ENCODE results near the gene THBD.

THBD gene

DNA sequence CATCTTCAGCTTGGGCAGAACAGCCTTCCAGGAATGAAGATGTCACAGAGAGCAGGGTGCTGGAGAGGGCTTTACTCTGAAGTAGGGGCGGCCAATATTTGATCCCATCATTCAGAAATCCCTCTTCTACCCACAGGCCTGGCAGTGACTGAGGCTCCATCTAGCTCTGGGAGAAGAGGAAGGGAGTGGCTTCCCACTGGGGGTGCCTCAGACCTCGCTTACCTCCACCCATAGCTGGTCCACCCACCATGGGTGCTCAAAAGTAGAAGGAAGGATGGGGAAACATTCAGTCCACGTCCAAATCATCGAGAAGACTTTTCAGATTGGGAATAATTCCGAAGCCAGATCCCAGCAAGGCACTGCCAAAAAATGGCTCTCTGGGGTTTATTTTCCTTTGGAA is 11.8 kb upstream of the THBD start:
- FAIRE-seq: no peak

GRCh38 chr20:23060629-23061028 is 11.2 kb upstream of the THBD start:
- no peak for FAIRE-seq

DNA sequence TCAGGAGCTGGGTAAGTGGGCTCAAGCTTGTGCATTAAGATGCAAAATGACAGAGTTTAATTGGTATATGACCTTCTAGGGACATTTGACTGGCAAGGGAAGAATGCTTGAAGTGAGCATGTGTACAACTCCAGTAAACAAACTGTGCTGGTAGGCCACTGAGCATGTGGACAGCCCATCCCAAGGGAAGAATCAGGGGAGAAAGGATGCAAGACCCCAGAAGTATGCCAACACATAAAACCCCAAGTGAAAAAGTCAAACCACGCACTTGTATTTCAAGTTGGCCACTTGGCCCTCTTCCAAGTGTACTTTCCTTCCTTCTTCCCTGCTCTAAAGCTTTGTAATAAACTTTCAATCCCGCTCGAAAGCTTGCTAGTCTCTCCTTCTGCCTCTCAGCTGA is 10.4 kb upstream of the THBD start:
- no peak for FAIRE-seq

GRCh38 chr20:23059001-23059400 is 9.5 kb upstream of the THBD start:
- FAIRE-seq: no peak

DNA sequence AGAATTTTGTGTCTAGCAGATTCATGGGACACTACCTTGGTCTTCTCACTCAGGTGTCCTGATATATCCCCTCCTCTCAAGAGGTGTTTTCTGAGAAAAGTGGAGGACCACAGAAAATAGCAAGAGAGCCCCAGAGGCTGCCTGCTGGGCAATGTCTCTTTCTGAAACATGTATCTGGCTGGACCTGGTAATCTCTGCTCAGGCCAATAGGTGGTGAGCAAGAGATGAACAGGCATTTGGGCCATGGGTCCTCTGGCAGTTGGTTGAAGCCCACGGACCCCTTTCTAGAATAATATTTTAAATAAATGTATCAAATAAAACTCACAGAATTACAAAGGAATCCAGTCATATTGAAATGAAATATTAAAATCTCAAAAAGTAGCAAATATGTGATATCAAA is 8.8 kb upstream of the THBD start:
- FAIRE-seq: no peak

- FAIRE-seq: no peak
Observed at GRCh38 chr20:23052904-23053303, 3.4 kb upstream of the THBD start.

DNA sequence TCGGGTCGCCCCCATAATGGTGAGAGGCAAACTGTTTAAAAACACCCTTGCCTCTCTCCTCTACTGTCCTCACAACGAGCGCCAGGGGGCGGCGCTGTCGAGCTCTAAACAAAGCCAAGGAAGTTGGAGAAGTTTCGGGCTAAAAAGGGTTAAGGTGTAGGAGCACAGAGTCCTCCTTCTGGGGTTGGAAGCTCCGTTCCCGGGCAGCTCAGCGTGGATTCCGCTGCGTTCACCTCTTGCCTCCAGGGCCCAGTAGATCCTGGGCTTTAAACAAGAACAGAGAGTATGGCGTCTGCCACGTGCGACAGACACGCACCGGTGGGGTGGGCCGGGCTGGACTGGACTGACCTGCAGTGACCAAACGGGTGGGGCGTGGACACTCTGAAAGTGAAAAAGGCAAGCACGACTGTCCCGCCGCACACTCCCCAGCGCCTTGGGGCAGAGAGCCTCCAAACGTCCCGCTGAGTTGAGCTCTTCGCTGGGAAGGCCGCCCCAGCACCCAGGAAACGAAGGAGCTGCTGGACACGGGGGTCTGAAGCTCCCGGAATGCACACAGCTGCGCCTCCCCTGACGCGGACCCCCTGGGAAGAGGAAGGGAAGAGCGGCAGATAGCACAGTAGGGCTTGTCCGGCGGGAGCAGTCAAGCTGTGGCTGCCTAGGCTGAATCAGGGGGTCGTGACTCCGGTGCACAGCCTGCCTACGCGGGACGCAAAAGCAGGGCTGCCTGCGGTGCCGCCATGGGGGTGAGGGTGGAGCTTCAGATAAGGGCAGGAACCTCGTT is 1.6 kb upstream of the THBD start:
- FAIRE-seq: no peak

DNA sequence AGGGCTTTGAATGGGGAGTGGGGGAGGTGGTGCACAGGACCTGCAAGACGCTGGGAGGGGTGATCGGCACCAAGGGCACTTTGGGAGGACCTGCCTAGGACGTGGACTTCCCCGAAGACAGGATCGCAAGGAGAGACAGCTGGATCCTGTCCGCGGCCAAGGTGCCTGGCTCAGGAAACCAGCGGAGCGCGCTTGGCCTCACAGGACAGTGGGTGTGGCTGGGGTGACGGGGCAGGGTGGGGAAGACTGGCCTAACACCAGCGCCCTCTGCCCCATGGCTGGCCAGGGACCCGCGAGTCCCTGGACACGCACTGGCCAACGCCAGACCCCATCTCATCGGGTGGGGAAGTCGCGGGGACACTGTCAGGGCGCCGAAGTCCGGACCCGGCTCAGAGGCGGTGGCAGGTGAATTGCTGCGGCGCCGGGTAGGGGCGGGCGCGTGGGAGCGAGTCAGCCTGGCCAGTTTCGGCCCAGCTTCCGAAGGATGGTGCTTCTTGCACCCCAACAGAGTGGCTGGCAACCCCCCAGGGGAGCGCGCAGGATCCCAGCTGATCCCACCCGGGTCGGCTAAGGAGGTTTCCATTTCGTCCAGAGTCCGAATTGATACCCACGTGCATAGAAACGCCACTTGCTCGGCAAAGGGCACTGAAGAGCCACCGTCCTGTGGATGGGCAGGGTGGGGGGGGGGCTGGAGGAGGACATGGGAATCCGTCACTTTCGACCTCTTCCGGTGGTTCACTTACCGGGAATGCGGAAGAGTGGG is 785 bp upstream of the THBD start:
- no peak for FAIRE-seq

- no peak for FAIRE-seq
Observed at GRCh38 chr20:23048283-23049200, 930 bp downstream of the THBD start.

DNA sequence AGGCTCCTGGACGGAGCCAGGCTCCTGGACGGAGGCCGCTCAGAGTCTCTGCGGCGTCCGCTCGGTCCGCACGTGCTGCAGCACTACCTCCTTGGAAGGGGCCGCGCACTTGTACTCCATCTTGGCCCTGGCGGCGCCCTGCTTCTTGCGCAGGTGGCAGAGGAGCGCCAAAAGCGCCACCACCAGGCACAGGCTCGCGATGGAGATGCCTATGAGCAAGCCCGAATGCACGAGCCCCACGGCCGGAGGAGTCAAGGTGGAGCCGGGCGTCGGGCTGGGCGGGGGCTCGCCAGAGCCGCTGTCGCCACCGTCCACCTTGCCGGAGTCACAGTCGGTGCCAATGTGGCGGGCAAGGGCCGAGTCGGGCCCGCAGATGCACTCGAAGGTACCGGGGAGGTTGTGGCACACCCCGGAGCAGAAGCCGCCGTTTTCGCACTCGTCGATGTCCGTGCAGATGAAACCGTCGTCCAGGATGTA is 1.7 kb downstream of the THBD start:
- FAIRE-seq: no peak

GRCh38 chr20:23047001-23047737 is 2.3 kb downstream of the THBD start:
- no peak for FAIRE-seq

GRCh38 chr20:23046431-23046830 is 3.0 kb downstream of the THBD start:
- no peak for FAIRE-seq

- no peak for FAIRE-seq
Observed at GRCh38 chr20:23043376-23043775, 6.1 kb downstream of the THBD start.

GRCh38 chr20:23042270-23042669 is 7.2 kb downstream of the THBD start:
- no peak for FAIRE-seq

- no peak for FAIRE-seq
Observed at GRCh38 chr20:23039885-23040508, 9.5 kb downstream of the THBD start.

GRCh38 chr20:23039136-23039875 is 10.2 kb downstream of the THBD start:
- no peak for FAIRE-seq

- no peak for FAIRE-seq
Observed at GRCh38 chr20:23037017-23037481, 12.4 kb downstream of the THBD start.

GRCh38 chr20:23036371-23036770 is 13.1 kb downstream of the THBD start:
- no peak for FAIRE-seq

DNA sequence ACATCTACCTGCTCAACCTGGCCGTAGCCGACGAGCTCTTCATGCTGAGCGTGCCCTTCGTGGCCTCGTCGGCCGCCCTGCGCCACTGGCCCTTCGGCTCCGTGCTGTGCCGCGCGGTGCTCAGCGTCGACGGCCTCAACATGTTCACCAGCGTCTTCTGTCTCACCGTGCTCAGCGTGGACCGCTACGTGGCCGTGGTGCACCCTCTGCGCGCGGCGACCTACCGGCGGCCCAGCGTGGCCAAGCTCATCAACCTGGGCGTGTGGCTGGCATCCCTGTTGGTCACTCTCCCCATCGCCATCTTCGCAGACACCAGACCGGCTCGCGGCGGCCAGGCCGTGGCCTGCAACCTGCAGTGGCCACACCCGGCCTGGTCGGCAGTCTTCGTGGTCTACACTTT is 13.7 kb downstream of the THBD start:
- FAIRE-seq: no peak

DNA sequence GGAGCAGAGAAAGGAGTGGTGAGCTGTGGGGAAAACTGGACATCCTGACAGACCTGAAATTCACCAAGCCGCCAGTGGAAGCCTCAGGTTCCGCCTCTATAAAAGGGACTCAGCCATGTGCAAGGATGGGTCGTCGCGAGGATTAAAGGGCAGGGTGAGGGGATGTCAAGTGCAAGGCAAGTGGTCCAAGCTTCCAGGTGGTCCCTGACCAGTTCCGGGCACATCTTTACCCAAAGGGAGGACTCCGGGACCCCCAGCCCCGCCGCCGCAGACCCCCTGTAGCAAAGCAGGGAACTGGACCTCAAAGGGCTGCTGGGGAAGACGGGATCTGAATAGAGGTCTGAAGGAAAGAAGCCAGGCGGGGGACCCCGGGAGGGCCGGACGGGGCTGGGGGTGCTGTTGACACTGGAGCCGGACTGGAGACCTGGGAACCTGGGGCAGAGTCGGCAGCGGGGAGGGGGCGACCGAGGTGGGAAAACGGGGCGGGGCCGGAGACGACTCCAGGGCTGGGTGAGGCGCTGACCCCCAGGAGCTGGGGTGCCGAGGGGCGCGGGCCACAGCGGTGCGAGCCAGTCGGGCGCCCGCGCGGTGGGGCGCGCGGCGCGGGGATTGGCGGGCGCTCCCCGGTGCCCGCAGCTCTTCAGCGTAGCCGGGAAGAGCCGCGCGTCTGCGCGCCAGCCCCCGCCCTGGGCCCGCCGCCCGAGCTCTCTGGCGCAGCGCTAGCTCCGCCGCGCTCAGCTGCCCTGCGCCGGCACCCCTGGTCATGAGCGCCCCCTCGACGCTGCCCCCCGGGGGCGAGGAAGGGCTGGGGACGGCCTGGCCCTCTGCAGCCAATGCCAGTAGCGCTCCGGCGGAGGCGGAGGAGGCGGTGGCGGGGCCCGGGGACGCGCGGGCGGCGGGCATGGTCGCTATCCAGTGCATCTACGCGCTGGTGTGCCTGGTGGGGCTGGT is 14.5 kb downstream of the THBD start, which contains the start of gene SSTR4:
Gene SSTR4, plus strand, starts transcription at position 592 of the 951 bp plus-strand sequence. Its CDS starts 172 bp downstream, at position 764.
- no peak for FAIRE-seq

Measured in TTC549 (cell line).